ENCODE measurements around the gene PRMT9. TPM values are rescaled to one million over a fixed set of nuclear protein-coding genes. Genes with fewer than 3 reads are reported as not detected.

Gene PRMT9
- total and polyA plus RNA-seq, 2 of the 13 experiments (the other 11 are each of a cell fraction or from before 2014, with no cell fraction given): 4.0 to 9.7 TPM

- no peak for TF ChIP-seq ZNF800 (CRISPR knock-in tag; IDR thresholded peaks at IDR 0.05)
- TF ChIP-seq, protein P1, sequence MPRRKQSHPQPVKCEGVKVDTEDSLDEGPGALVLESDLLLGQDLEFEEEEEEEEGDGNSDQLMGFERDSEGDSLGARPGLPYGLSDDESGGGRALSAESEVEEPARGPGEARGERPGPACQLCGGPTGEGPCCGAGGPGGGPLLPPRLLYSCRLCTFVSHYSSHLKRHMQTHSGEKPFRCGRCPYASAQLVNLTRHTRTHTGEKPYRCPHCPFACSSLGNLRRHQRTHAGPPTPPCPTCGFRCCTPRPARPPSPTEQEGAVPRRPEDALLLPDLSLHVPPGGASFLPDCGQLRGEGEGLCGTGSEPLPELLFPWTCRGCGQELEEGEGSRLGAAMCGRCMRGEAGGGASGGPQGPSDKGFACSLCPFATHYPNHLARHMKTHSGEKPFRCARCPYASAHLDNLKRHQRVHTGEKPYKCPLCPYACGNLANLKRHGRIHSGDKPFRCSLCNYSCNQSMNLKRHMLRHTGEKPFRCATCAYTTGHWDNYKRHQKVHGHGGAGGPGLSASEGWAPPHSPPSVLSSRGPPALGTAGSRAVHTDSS (CRISPR knock-in tag; conservative IDR thresholded peaks at IDR 0.05): no peak
Measured at GRCh38 chr4:147696866-147697265, 12.9 kb upstream of the PRMT9 start (continued).

GRCh38 chr4:147693218-147693617, 9.3 kb upstream of the PRMT9 start:
- BruUV-seq (replicated peaks): no TSS peak
- no peaks in the 10 kb centered on the region for H3K9me3 ChIP-seq (ENCODE audit: low read length)
- no peak overlapping the region for H3K4me2 ChIP-seq (ENCODE audit: low read depth, low read length)
- intact Hi-C loops (cut with micrococcal nuclease; ENCODE audit: unreplicated experiment) (no loop called here), in situ Hi-C loops (cut with HindIII; ENCODE audit: extremely low pct_ligation_motif_present, low pct_unique_long_range_greater_than_20kb) (no loop called here)
- ATAC-seq (no peak), DNase-seq (ENCODE audit: low spot score) (no peak), FAIRE-seq (no peak)
- no peak for TF ChIP-seq ZNF260 (CRISPR knock-in tag; IDR thresholded peaks at IDR 0.05; ENCODE audit: borderline replicate concordance, low read depth)
- TF ChIP-seq ZNF709 (CRISPR knock-in tag; IDR thresholded peaks at IDR 0.05): no peak
- TF ChIP-seq HBP1 (CRISPR knock-in tag; IDR thresholded peaks at IDR 0.05; ENCODE audit: low read depth): no peak
- TF ChIP-seq ZNF615 (CRISPR knock-in tag; IDR thresholded peaks at IDR 0.05; ENCODE audit: borderline replicate concordance): no peak
- TF ChIP-seq KDM2A (CRISPR knock-in tag; IDR thresholded peaks at IDR 0.05; ENCODE audit: borderline replicate concordance, low read depth): no peak
- no peaks in the 10 kb centered on the region for H3K27me3 ChIP-seq (ENCODE audit: control insufficient read depth in 1 of 2, insufficient read depth in 2 of 2, low read length in 2 of 2)
- H3K4me3 ChIP-seq (replicated peaks in 1 of 3; ENCODE audit: insufficient read depth in 1 of 3, low read depth in 2 of 3, low read length in 3 of 3): no peak overlapping the region
- CTCF ChIA-PET (ENCODE audit: low intra/inter-chr PET ratio, low total read pairs): interaction anchor here (1.4 kb wide), 1 partner anchor 174 kb away, joined by 5 read pairs; no protein-coding TSS in a partner anchor
- POLR2A ChIA-PET: interaction anchor here (1.2 kb wide), 1 partner anchor 9 kb away, joined by 4 read pairs; the partner anchor contains the start of gene PRMT9
- H3K9ac ChIP-seq (ENCODE audit: insufficient read depth, low read depth, low read length): no peak overlapping the region
- no peak overlapping the region for H3K27ac ChIP-seq (ENCODE audit: extremely low read length, insufficient read depth, low read length)
- H3K79me2 ChIP-seq (ENCODE audit: insufficient read depth, low read length): no peaks in the 10 kb centered on the region
- H3K36me3 ChIP-seq (replicated peaks in 1 of 2; ENCODE audit: control insufficient read depth in 1 of 2, insufficient read depth in 2 of 2, low read length in 2 of 2): no peaks in the 10 kb centered on the region
- H2AFZ ChIP-seq (ENCODE audit: low read length): no peak overlapping the region
- no peaks in the 10 kb centered on the region for H4K20me1 ChIP-seq (ENCODE audit: insufficient read depth, low read length)
- 0 out of 2 replicates have a peak, but pooled peaks cover 10% of the 10 kb centered on the region for H3K4me1 ChIP-seq (ENCODE audit: insufficient read depth, low read length)
- 29% methylated on average over 3 of the region's 3 CpGs for WGBS (ENCODE audit: low lambda C conversion rate)

Data from HepG2 (cell line).